GM18519 (cell line): ENCODE data around the gene CRB3.

Experiments used
- ATAC-seq: cut with Tn5 transposase; IDR thresholded peaks from one replicate; pipeline ENCODE4 v1.9.1; 2021; ENCODE audit warnings: mild to moderate bottlenecking, moderate library complexity; ENCODE audit not compliant: unreplicated experiment, low FRiP score

Gene CRB3

GRCh38 chr19:6516018-6516658, 52.1 kb downstream of the CRB3 start:
- no peak for ATAC-seq
